Measurements from ENCODE around the gene TLL2. TPM values are rescaled to one million over a fixed set of nuclear protein-coding genes. Genes with fewer than 3 reads are reported as not detected.

The TLL2 gene
- total and polyA plus RNA-seq, 9 of the 15 experiments (the other 6 are each of a cell fraction or from before 2014, with no cell fraction given), result 0.09 TPM; not detected in 8

GRCh38 chr10:96395931-96396877 lies 117.5 kb downstream of the TLL2 start (continued):
- TF ChIP-seq E2F4 (CRISPR knock-in tag; IDR thresholded peaks at IDR 0.05; ENCODE audit: low read depth) (no peak), SFPQ (IDR thresholded peaks at IDR 0.05; ENCODE audit: low read depth, low read length) (no peak), VEZF1 (CRISPR knock-in tag; IDR thresholded peaks at IDR 0.05) (peak; percentile 51), REST (IDR thresholded peaks at IDR 0.05; ENCODE audit: borderline replicate concordance) (peak; percentile 27; the same call in 1 of the 2 replicates), REST (CRISPR knock-in tag; IDR thresholded peaks at IDR 0.05; ENCODE audit: low read depth) (no peak), ETV1 (tag; conservative IDR thresholded peaks at IDR 0.05; ENCODE audit: low read depth) (no peak), NUFIP1 (IDR thresholded peaks at IDR 0.05; ENCODE audit: partially characterized antibody) (no peak), CEBPZ (IDR thresholded peaks at IDR 0.05; ENCODE audit: borderline replicate concordance, low read depth, low read length) (no peak)

All from K562 (cell line).